ENCODE data around the gene ALOX5. TPM values are rescaled to one million over a fixed set of nuclear protein-coding genes. Genes with fewer than 3 reads are reported as not detected.
A peak's percentile ranks its signal among the peaks of the same experiment; 100 is the strongest.

The ALOX5 gene
- total and polyA plus RNA-seq, 11 donors = 1.3 to 36.1 (median 5.8) TPM

GRCh38 chr10:45417746-45418145 lies 43.7 kb downstream of the ALOX5 start:
- peak overlapping the region in 9 of 12 donors; percentile 85 to 99 (median 92) for H3K27ac ChIP-seq
- no peaks in the 10 kb centered on the region for H3K9me3 ChIP-seq
- no peaks in the 10 kb centered on the region for H3K27me3 ChIP-seq
- DNase-seq (no peak), ATAC-seq (no peak)
- 67 to 84% (median 81%) methylated on average over 2 to 6 of the region's 6 CpGs for WGBS, 4 donors
- H3K36me3 ChIP-seq = no peaks in the 10 kb centered on the region
- intact Hi-C loops (cut with DNase I) = loop anchor here in 2 of 10 donors (2.0 to 5.0 kb wide), 3 partner anchors 169 to 255 kb away; partner anchors contain the start of gene ZFAND4 (in 1 of the 2)
- H3K4me3 ChIP-seq = no peak overlapping the region
- peaks cover 5 to 56% (median 24%) of the 10 kb centered on the region in 12 donors for H3K4me1 ChIP-seq
- TF ChIP-seq POLR2A (IDR thresholded peaks at IDR 0.05) = no peak
- TF ChIP-seq, protein P1, sequence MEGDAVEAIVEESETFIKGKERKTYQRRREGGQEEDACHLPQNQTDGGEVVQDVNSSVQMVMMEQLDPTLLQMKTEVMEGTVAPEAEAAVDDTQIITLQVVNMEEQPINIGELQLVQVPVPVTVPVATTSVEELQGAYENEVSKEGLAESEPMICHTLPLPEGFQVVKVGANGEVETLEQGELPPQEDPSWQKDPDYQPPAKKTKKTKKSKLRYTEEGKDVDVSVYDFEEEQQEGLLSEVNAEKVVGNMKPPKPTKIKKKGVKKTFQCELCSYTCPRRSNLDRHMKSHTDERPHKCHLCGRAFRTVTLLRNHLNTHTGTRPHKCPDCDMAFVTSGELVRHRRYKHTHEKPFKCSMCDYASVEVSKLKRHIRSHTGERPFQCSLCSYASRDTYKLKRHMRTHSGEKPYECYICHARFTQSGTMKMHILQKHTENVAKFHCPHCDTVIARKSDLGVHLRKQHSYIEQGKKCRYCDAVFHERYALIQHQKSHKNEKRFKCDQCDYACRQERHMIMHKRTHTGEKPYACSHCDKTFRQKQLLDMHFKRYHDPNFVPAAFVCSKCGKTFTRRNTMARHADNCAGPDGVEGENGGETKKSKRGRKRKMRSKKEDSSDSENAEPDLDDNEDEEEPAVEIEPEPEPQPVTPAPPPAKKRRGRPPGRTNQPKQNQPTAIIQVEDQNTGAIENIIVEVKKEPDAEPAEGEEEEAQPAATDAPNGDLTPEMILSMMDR (IDR thresholded peaks at IDR 0.05) = no peak

- Histone ChIP-seq H3K27ac (peak overlapping the region; percentile 55 to 99 (median 92)), H3K36me3 (no peaks in the 10 kb centered on the region), H3K9me3 (no peaks in the 10 kb centered on the region), H3K27me3 (no peaks in the 10 kb centered on the region), H3K4me3 (peak overlapping the region; percentile 25 to 77 (median 64)), H3K4me1 (peaks cover 5 to 56% (median 24%) of the 10 kb centered on the region in 12 donors)
- intact Hi-C loops (cut with DNase I) = loop anchor here in 2 of 10 donors (2.0 to 5.0 kb wide), 3 partner anchors 170 to 254 kb away; partner anchors contain the start of gene ZFAND4 (in 1 of the 2)
- ATAC-seq (no peak), DNase-seq (no peak)
- TF ChIP-seq, protein P1 (IDR thresholded peaks at IDR 0.05) = no peak
- TF ChIP-seq POLR2A (IDR thresholded peaks at IDR 0.05) = no peak
- WGBS, 4 donors = 52 to 76% (median 58%) methylated on average over 12 to 15 of the region's 15 CpGs
These were observed 44.4 kb downstream of the ALOX5 start for GRCh38 chr10:45418417-45418848.

GRCh38 chr10:45418849-45419675 lies 45.0 kb downstream of the ALOX5 start:
- Histone ChIP-seq H3K4me3 (peak overlapping the region; percentile 25 to 77 (median 64)), H3K4me1 (peaks cover 5 to 56% (median 24%) of the 10 kb centered on the region in 12 donors), H3K27me3 (no peaks in the 10 kb centered on the region), H3K27ac (peak overlapping the region; percentile 77 to 99 (median 92)), H3K36me3 (no peaks in the 10 kb centered on the region), H3K9me3 (no peaks in the 10 kb centered on the region)
- TF ChIP-seq POLR2A (IDR thresholded peaks at IDR 0.05) = peak in 1 of 2 donors; percentile 36
- TF ChIP-seq, protein P1 (IDR thresholded peaks at IDR 0.05) = peak in 2 of 12 donors; percentile 26 to 27
- DNase-seq = peak; percentile 78 to 87 (median 83)
- ATAC-seq = peak; percentile 76 to 88 (median 88)
- intact Hi-C loops (cut with DNase I) = loop anchor here in 2 of 10 donors (2.0 to 5.0 kb wide), 3 partner anchors 170 to 254 kb away; partner anchors contain the start of gene ZFAND4 (in 1 of the 2)
- WGBS, 4 donors = 1 to 3% (median 2%) methylated on average over 40 to 60 of the region's 60 CpGs

- 24 to 28% (median 25%) methylated on average over 12 of the region's 12 CpGs for WGBS, 4 donors
- H3K9me3 ChIP-seq = no peaks in the 10 kb centered on the region
- intact Hi-C loops (cut with DNase I) = loop anchor here in 3 of 10 donors (2.0 to 10.0 kb wide), 5 partner anchors 43 to 415 kb away; partner anchors contain the start of genes ZFAND4 (in 1 of the 3) and ZNF22 (in 1 of the 3)
- TF ChIP-seq, protein P1 (IDR thresholded peaks at IDR 0.05) = no peak
- TF ChIP-seq POLR2A (IDR thresholded peaks at IDR 0.05) = no peak
- H3K4me1 ChIP-seq = peaks cover 5 to 62% (median 24%) of the 10 kb centered on the region in 12 donors
- peak overlapping the region; percentile 77 to 99 (median 92) for H3K27ac ChIP-seq
- H3K27me3 ChIP-seq = no peaks in the 10 kb centered on the region
- H3K4me3 ChIP-seq = peak overlapping the region; percentile 25 to 77 (median 64)
- DNase-seq = peak in 3 of 5 donors; percentile 50 to 61 (median 52)
- H3K36me3 ChIP-seq = no peaks in the 10 kb centered on the region
- ATAC-seq = peak; percentile 35 to 56 (median 46)
These were observed 45.6 kb downstream of the ALOX5 start for GRCh38 chr10:45419676-45420025.

Measured in heart left ventricle (tissue), 16 donors.